Measurements from ENCODE around the gene MED28.
A peak's percentile ranks its signal among the peaks of the same experiment; 100 is the strongest.

DNA sequence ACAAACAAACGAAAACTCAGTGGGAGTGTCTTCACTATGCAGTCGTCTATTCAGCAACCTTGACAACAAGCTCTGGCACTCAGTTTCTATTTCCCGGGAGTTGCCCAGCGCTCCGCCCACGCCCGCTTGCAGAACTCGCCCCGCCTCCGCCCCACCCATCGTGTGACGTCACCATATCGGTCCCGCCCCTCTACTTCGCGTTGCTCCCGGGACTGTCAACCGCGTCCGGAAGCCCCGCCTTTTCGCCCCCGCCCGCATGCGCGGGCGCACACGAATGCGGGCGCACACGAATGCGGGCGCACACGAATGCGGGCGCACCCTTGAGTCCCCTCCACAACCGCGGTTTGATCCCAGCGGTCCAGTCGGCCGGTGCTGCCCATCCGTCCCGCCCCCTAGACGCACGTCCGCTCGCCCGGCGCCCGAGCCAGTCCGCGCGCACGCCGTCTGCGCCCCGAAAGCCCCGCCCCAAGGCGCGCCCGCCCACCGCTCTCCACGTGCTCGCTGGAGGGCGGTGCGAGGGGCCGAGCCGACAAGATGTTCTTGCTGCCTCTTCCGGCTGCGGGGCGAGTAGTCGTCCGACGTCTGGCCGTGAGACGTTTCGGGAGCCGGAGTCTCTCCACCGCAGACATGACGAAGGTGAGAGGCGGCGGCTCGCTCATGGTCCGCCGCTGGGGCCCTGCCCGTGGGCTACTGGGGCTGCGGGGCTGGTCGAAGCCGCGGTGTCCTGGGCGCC, 37.3 kb upstream of the MED28 start, which contains the start of gene LAP3:
- no peak for TF ChIP-seq EZH2 (IDR thresholded peaks at IDR 0.05)
- TF ChIP-seq POLR2AphosphoS5 (IDR thresholded peaks at IDR 0.05; ENCODE audit: borderline replicate concordance, low read depth, low read length): peak; percentile 81
- no peak for TF ChIP-seq FOXP2 (optimal IDR thresholded peaks at IDR 0.05; ENCODE audit: control extremely low read depth, extremely low read length, insufficient read depth)

Measured in SK-N-MC (cell line).